HG03108 (cell line): ENCODE results near the gene SUSD3.

ENCODE experiments used
- ATAC-seq: cut with Tn5 transposase; IDR thresholded peaks from one replicate; pipeline ENCODE4 v1.9.1; 2021; ENCODE audit warnings: moderate library complexity; ENCODE audit not compliant: unreplicated experiment

The SUSD3 gene

DNA sequence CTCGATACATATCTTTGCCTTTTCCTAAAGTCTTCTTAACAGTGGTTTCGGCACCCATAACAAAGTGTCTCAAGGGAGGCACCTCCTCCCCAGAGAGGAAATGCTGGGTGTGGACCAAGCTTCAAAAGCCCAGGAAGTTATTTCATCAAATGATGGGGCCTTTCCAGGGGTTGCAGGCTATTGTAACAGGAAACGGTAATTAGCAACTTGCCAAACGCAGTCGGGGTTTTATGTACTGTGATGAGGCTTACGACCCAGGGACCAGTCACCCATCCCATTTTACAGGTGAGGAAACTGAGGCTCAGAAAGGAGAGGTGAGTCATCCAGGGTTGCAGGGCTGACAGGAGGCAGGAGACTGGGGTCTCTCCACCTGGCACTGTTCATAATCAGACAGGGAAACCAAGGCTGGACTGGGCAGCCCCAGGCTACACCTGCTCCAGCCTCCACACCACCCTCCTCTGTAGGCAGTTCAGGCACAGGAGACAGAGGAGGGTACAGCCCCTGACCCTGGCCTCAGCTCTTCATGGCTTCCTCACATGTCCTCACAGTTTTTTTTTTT, 30.0 kb upstream of the SUSD3 start:
- peak; percentile 48 for ATAC-seq

DNA sequence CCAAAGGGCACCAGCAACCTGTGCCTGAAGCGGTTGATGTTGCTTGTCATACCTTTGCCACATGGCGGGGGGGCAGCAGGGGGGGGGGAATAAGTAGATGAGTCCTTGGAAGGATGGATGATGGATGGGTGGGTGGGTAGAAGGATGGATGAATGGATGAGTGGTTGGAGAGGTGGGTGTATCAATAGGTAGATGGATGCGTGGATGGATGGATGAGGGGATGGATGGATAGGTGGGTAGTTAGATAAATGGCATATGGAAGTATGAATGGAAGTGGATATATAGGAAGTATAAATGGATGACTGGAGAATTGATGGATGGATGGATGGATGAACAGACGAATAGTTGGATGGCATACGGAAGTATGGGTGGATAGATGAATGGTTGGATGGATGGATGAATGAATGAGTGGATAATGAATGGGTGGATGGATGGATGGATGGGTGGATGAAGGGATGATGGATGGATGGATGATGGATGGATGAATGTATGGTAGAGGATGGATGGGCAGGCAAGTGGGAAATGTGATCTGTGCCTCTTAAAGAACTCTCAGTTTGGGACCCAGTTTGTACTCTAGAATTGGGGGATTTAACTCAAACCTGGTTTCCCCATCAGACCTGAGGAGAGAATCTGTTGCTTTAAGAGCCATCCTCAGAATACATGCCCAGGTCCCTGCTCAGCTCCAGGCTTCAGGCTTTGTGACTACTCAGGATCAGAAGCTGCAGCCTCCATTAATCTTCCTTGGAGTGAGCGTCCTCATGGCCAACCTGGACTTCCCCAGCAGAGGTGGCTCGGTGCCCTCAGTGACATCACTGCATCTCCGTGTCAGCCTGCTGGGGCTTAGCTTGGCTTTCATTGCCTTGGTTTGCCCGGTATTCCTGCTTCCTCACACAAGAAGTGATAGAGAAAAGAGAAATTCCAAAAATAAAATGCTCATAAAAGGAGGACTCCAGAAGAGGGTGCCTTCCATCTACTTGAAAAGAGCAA, 27.6 kb upstream of the SUSD3 start:
- no peak for ATAC-seq

DNA sequence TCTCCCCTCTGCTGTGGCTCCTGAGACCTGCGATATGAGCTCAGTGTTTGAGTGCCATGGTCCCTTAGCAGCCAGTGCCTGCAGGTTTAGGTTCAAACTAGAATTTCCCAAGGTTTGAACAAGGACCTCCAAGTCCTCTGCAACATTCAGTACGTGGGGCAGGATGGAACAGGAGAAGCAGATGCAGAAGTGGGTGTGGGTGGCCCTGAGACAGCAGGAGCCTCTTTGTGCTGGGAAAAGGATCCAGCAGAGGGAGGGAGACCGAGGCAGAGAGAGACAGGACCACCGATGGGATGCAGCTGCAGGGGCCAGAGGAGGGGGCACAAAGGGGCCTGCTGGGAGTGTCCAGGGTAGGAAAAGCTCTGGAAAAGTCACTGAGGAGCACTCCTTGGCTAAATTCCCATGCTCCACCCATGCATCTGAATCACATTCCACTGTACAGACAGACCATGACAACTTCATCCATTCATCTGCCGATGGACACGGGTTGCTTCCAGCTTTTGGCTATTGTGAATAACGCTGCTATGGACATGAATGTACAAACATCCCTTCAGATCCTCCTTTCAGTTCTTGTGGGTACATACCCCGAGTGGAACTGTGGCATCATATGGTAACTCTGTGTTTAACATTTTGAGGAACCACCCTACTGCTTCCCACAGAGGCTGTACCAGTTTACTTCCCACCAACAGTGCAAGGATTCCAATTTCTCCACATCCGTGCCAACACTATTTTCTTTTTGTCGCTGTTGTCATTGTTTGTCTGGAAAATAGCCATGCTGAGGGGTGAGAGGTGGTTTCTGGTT, 26.7 kb upstream of the SUSD3 start:
- no peak for ATAC-seq

DNA sequence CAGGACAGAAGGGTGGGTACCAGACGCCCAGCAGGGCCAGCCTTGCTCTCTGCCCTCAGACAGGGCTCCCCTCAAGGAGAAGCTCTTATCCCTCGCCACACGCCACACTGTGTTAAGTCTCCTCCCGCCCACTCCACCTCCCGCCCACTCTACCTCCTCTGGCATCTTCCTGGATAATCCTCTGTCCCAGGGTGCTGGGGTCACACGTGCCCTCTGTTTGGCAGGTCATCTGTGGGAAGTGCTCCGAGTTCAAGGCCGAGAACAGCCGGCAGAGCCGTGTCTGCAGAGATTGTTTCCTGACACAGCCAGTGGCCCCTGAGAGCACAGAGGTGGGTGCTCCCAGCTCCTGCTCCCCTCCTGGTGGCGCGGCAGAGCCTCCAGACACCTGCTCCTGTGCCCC, 26.0 kb upstream of the SUSD3 start:
- ATAC-seq = no peak

DNA sequence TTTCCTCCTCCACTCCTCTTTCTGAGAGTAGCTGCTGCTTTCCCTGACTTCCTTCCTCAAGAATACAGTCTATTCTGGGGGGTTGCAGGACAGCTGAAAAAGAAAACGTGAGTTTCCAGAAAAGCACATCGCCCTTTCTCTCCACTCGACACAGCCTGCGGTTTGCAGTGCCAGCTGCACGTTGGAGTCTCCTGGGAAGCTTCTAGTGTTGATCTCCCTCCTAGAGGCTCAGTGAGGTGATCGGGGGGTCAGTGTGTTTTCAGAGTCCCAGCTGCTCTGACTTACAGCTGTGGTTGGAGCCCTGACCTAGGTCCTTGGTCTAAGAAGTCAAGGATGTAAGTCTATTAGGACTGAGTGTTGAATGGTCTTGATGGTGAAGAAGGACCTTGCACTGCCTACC, 25.0 kb upstream of the SUSD3 start:
- no peak for ATAC-seq

DNA sequence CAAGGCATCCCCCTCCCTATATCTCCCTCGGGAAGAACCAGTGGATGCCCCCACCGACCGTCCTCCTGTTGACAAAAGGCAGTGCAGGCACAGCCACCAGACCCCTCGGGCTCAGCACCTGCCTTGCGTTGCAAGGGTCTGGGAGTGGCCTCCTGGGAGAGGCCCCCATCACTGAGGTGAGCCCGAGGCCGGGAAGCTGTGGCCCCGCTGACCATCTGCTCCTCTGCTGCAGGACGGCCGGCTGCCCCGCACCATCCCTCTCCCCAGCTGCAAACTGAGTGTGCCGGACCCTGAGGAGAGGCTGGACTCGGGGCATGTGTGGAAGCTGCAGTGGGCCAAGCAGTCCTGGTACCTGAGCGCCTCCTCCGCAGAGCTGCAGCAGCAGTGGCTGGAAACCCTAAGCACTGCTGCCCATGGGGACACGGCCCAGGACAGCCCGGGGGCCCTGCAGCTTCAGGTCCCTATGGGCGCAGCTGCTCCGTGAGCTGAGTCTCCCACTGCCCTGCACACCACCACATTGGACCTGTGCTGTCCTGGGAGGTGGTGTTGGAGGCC, 23.3 kb upstream of the SUSD3 start:
- no peak for ATAC-seq

DNA sequence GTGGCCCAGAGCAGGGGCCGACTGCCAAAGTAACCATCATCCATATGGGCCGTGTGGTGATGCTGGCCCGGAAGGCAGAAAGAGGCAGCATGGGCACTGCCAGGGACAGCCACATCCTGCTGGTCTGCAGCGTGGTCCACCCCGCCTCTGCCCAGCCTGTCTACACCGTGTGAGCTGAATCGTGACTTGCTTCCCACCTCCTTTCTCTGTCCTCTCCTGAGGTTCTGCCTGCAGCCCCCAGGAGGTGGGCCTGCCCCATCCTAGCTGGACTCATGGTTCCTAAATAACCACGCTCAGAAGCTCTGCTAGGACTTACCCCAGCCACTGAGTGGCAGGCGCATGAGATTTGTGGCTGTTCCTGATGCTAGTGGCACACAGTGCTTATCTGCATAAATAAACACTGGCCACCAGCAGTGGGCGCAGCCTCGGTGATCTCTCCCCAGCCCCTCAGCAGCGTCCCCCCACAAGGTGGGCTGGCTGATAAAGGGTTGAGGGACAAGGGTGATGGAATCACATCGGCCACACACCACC, 22.6 kb upstream of the SUSD3 start:
- no peak for ATAC-seq

DNA sequence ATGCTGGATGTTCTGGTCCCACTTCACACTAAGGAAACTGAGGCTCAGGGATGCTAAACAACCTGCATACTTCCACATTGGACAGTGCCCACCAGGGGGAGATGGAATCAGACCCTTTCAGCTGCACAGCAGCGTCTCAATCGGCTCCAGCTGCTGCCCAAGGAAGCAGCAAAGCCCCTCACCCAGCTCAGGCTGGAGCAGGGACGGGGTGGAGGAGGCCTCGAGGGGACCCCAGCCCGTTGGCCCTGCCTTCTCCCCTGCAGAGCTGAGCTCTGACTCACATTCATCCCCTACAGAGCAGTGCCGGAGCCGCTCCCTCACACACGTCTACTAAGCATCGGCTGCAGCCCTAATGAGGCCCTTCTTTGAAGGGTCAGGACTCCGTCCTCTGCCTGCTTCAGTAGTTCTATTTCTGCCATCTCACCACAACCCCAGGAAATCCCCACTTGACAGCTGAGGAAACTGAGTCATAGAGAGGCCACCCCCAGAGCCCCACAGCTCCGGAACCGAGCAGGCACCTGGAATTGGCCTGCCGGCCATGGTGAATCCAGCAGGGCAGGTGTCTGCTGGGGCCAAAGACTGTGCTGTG, 21.5 kb upstream of the SUSD3 start:
- ATAC-seq = no peak

DNA sequence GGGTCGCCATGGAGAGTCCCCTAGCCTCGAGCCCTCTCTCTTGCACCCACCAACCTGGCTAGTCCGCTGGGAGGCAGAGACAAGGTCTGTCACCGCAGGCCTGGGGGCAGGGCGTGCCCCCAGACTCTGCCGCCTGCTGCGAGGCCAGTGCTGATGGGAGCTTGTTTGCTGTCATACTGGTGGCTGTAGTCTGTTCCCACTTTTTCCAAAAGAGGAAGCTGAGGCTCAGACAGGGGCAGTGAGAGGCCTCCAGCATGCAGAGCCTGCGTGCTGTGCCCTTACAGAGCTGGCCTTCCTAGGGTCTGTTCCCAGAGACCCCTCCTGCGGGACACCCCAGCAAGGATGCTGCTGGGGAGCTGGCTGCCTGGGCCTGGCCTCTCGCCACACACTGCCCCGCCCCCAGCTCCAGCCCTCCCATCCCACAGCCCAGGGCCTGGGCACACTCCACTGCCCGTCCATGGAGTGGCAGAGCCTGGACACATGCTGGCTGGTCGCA, 21.0 kb upstream of the SUSD3 start:
- ATAC-seq = no peak

DNA sequence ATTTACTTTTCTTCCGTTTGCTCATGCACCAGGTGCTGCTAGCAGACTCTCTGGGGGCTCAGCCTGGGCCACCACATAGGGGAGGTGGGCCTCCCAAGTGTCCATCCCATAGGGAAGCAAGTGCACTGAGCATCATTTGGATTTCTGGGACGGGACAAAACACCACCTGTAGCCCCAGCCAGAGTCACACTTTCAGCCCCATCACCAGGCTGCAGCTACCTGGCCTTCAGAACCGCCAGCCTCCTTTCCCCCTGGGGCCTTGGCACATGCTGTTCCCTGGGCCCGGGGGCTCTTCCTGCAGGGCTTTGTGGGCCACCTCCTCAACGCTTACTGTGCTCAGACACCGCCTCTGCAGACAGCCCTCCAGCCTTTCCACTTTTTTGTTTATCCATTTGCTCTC, 19.6 kb upstream of the SUSD3 start:
- no peak for ATAC-seq

DNA sequence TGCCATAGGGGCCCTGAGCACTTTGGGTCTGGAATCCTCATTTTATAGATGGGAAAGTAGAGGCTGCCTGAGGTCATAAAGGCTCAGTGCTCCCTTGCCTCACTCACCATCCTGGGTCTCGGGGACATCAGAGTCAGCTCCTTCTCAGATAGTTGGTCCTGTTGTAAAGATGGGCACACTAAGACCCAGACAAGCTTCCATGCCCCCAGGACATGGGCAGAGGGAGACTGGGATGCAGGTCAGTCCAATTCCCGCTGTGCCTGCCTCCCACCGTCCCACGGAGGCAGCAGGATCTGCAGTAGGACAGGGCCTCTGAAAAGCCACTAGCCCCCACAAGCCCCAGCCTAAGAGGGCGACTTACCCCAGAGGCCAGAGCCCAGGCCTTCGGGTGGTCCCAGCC, 19.0 kb upstream of the SUSD3 start:
- ATAC-seq = no peak

DNA sequence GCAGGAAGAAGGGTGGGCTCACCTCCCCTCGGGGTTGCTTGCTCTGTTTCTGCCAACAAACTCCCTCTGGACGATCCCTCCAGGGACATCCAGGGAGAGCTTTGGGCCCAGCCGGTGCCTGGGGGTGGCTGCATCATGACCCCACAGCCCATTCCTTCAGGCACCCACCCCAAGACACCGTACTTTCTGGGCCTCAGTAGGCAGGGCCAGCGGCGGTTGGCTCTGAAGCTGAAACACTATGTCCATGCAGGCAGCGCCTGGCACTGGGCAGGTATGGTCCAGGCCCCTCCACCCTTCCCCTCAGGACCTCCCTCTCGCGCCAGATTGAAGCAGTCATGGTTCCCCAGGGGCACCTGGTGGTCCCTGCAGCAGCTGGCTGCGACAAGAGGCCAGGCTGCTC, 18.5 kb upstream of the SUSD3 start:
- no peak for ATAC-seq

DNA sequence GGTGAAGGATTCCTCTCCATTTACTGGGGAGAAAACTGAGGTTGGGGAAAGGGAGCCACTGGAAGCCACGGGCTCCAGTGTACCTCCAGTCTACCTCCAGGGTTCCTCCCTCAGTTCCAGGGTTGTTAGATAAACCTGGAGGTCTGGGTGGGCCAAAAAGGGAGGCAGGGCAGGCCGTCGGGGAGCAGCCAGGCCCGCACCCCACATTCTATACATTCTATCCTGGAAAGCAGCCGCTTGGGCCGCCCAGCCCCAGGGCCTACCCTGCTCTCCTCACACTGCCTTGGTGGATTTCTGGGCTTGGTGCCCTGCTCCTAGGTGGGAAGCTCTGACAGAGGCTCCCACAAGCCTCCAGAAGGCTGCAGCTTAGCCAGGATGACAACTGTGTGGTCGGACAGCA, 18.1 kb upstream of the SUSD3 start:
- no peak for ATAC-seq

DNA sequence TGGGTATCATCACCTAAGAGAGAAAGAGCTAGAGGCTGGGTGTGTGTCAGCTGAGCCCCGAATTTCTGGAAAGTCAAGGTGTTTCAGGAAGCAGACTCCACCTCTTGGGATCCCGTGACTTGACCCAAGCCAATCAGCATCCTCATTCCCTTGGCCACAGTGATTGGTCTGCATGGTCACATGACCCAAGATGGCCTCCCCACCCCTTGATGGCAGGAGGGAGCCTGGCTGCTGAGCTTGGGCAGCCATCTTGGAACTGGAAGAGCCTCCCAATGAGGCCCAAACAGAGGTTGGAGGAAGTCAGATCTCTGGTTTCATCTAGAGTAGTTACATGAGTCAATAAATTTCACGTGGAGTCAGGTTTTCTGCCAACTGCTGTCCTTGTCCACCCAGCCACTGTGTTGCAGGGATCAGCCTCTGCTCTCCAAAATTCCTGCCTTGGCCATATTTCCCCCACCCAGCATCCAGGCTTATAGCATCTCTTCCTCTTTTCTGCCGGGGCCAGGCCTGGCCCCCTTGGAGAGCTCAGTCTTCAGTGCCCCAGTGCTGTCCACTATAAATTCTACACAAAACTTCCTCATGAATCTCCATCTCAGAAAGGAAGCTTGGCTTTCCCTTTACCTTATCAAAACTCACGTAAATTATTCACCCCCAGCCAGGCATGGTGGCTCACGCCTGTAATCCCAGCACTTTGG, 17.2 kb upstream of the SUSD3 start:
- no peak for ATAC-seq

DNA sequence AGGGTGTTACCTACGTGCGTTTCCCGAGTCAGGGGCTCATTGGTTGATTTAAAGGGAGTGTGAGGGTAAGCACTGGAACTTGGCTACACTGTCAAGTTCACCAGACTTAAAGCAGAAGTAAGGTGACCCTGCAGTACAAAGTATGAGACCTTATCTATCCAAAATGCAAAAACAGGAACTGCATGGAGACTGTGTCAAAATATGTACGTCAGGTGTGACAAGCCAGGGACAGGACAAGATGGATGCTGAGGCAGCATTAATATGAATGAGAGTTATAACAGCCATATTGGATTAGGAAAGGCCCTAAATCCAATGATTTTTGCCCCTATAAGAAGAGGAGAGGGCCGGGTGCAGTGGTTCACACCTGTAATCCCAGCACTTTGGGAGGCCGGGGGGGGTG, 15.4 kb upstream of the SUSD3 start:
- ATAC-seq = no peak

DNA sequence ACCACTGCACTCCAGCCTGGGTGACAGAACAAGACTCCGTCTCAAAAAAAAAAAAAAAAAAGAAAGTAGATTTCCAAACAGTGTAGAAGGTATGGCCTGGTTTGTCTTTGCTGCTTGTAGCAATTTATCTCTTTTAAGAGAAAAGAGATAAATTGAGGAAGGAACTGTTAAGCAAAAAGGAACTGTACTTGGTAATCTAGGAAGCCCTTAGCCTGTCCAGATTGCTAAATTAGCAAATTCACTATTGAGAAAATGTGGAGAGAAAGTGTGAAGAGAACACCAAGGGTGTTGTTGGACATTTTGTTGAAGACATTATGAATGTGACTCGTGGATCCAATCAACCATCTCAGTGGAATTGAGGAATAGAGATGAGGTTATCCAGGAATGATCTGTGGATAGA, 13.0 kb upstream of the SUSD3 start:
- ATAC-seq = no peak

DNA sequence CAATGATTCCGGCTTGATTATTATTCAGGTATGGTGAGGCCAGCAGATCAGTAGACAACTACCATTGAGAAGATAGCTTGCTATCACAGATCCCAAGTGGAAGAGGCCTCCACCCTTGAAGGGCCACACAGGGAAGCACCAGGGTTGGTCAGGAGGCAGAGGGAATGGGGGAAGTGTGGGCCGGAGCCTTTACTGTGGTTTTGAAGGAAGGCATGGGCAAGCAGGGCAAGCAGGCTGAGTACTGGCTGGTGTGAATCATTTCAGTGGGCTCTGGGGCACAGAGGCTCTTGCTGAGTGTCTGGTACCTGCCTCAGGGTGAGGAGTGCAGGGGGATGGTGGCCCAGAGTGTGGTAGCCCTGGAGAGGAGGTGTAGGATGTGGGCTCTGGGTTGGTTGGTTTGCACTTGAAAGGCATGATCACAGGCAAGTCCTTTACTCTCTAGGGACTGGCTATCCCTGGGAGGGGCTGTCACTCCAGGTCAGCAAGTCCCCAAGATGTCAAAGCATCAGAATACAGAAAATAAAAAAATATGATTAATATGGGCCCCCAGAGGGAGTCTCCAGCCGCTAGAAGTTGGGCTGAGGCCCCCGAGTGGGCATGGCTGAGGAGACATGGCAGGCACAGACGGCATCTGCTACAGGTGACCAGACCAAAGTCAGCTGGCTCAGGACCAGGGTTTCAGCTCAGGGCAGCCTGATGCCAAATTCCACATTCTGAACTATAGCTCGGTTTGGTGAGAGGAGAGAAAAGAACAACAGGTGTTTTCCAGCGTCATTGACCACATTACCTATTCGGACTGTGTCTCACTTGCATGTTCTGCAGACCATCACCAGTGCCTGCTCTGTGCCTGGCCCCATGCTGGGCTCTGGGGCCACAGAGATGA, 9.7 kb upstream of the SUSD3 start:
- no peak for ATAC-seq

DNA sequence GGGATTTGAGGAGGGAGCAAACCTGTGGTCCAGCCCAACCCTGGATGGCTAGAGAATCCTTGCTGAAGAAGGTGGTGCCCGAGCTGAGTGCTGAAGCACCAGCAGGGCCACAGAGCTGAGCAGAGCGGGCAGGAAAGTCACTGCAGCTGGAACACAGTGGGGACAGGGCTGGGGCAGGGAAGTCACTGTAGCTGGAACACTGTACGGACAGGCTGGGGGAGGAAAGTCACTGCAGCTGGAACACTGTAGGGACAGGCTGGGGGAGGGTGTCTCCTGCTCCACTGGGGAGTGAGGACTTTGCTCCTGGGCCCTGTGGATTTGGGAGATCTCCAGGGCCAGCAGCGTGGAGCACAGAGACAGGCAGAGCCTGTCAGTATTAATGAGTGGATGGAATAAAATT, 9.0 kb upstream of the SUSD3 start:
- no peak for ATAC-seq

DNA sequence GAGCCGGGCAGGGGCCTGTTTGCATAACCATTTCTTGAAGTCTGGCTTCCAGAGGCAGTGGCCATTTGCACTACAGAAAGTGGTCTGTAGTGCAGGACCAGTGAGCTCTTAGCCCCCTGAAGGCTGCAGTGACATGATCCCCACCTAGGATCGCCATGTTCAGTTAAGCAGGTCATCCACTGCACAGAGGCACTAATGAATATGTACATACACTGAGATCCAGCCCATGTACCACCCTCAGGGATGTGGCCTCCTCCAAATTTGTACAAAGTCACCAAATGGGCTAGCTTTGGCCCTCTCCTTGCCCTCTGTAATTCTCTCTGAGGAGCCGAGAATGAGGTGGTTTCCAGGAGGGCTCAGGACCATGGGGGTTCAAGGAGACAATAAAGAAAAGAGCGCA, 8.3 kb upstream of the SUSD3 start:
- no peak for ATAC-seq
